Measurements from ENCODE around the gene S100PBP.
"Not testable (repeated sequence)": the region's sequence is repeated elsewhere in the genome, so short reads cannot be mapped to it uniquely, and the experiment has no call there.

Gene S100PBP

GRCh38 chr1:32901823-32902534 lies 84.5 kb downstream of the S100PBP start:
- no peak for DNase-seq

GRCh38 chr1:32902535-32902920 lies 85.1 kb downstream of the S100PBP start:
- DNase-seq, result no peak

- DNase-seq, result no peak
Observed at GRCh38 chr1:32903991-32904785, 86.7 kb downstream of the S100PBP start.

GRCh38 chr1:32904797-32905196 lies 87.3 kb downstream of the S100PBP start:
- no peak for DNase-seq

- DNase-seq, result not testable (repeated sequence)
Observed at GRCh38 chr1:32905588-32905987, 88.1 kb downstream of the S100PBP start.

- no peak for DNase-seq
Observed at GRCh38 chr1:32906654-32907053, 89.2 kb downstream of the S100PBP start.

GRCh38 chr1:32907435-32907834 lies 90.0 kb downstream of the S100PBP start:
- DNase-seq, result no peak
